GM21367 (cell line): ENCODE measurements around the gene LRIG3.
"Not testable (repeated sequence)": the region's sequence is repeated elsewhere in the genome, so short reads cannot be mapped to it uniquely, and the experiment has no call there.

Source experiments
- ATAC-seq: cut with Tn5 transposase; IDR thresholded peaks from one replicate; pipeline ENCODE4 v1.9.1; 2021; ENCODE audit not compliant: unreplicated experiment

Gene LRIG3

DNA sequence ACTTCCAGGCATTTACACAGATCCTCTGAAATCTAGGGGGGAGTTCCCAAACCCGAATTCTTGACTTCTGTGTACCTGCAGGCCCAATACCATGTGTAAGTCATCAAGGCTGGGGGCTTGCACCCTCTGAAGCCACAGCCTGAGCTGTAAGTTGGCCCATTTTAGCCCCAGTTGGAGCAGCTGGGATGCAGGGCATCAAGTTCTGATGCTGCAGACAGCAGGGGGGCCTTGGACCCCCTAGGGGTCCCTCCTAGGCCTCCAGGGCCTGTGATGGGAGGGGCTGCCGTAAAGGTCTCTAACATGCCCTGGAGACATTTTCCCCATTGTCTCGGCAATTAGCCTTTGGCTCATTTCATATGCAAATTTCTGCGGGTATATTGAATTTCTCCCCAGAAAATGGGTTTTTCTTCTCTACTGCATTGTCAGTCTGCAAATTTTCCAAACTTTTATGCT is 59.5 kb downstream of the LRIG3 start:
- ATAC-seq, result no peak

DNA sequence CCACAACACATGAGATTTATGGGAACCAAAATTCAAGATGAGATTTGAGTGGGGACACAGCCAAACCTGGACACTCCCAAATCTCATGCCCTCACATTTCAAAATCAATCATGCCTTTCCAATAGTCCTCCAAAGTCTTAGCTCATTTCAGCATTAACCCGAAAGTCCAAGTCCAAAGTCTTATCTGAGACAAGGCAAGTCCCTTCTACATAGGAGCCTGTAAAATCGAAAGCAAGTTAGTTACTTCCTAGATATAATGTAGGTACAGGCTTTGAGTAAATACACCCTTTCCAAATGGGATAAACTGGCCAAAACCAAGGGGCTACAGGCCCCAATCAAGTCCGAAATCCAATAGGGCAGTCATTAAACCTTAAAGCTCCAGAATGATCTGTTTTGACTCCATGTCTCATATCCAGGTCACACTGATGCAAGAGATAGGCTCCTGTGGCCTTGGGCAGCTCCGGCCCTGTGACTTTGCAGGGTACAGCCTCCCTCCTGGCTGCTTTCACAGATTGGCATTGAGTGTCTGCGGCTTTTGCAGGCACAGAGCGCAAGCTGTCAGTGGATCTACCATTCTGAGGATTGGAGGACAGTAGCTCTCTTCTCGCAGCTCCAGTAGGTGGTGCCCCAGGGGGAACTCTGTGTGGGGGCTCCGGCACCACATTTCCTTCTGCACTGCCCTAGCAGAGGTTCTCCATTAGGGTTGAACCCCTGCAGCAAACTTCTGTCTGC is 60.1 kb downstream of the LRIG3 start:
- no peak for ATAC-seq

DNA sequence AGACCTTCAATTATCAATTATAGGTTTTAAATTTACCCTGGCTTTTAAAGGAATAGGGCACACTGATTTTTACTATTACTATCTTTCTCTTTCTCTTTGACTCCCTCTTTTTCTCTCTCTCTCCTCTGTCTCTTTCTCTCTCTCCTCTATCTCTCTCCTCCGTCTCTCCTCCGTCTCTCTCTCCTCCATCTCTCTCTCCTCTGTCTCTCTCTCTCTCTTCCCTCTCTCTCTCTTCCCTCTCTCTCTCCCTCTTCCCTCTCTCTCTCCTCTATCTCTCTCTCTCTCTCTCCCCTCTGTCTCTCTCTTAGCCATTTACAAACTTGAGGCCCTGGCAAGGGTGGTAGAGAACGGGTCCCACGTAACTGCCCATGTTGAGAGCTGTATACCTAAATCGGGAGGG is 62.3 kb downstream of the LRIG3 start:
- ATAC-seq, result no peak

DNA sequence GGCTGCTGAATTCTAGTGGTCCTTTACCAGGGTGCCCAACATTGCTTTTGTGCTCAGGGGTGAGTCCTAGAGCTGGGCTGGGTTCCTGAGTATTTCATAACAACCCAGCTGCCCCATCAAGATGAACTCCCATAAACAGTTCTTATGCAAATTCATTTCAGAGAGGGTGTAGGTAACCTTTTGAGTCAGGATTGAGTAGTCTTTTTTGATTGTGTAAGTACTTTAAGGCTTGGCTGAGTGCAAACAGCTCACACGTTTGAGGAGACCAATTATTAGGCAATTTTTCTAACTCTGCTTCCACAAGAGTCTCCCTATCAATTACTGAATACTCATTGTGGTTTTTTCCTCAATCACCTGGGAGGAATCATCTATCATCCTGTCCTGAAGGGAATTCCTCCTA is 63.1 kb downstream of the LRIG3 start:
- ATAC-seq, result not testable (repeated sequence)

DNA sequence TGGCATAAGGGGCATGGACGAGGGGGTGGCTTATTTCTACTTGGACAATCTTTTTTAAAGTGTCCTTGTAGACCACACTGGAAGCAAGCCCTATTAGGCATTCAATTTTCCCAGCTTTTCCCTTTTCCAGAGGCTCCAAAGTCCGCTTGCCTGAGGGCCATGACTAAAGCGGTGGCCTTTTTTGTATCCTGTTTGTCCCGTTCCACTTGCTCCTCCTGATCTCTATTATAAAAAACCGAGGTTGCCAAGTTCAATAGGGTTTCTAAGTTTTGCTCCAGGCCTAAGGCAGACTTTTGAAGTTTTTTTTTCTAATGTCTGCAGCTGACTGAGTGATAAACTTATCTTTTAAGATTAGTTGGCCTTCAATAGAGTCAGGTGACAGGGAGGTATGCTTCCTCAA is 64.7 kb downstream of the LRIG3 start:
- not testable (repeated sequence) for ATAC-seq

- ATAC-seq, result no peak
Measured at GRCh38 chr12:58850826-58851225, 69.5 kb downstream of the LRIG3 start.

- no peak for ATAC-seq
Measured at GRCh38 chr12:58847901-58848600, 72.3 kb downstream of the LRIG3 start.

DNA sequence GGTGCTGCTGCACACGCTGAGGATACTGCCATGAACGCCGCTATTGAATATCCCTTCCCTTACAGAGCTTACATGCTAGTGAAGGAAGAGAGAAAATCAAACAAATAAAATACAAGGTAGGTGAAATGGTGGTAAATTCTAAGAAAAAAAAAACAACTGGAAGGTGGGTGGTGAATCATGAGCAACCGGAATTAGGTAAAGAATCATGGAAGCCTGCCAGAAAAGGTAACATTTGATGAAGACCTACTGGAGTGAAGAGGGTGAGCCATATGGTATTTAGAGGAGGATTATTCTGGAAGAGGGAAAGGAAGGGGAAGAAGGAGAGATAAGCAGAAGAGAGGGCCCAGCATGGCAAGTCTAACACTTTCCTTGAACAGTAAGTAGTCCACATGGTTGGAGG is 76.1 kb downstream of the LRIG3 start:
- ATAC-seq, result no peak

- no peak for ATAC-seq
Measured at GRCh38 chr12:58841058-58841798, 79.1 kb downstream of the LRIG3 start.

GRCh38 chr12:58833853-58834252 is 86.5 kb downstream of the LRIG3 start:
- no peak for ATAC-seq

GRCh38 chr12:58832920-58833319 is 87.4 kb downstream of the LRIG3 start:
- no peak for ATAC-seq
